Trophoblast cell (in vitro differentiated cells and primary cell): ENCODE data around the gene CELF1.

Source experiments
- DNase-seq, 2 donors: peaks; one replicate each; pipeline ENCODE4 v3.0.0-alpha.2; 2016
- H2AFZ ChIP-seq: 2 replicates; pipeline ENCODE4 v1.6.1; 2013; ENCODE audit warnings: low read length, moderate library complexity, mild to moderate bottlenecking; ENCODE audit not compliant: insufficient read depth, poor library complexity
- H2AK5ac ChIP-seq: 2 replicates; pipeline ENCODE4 v1.6.1; 2013; ENCODE audit warnings: mild to moderate bottlenecking, low read length
- H2BK120ac ChIP-seq: 2 replicates; pipeline ENCODE4 v1.6.1; 2013; ENCODE audit warnings: low read length, mild to moderate bottlenecking, moderate library complexity; ENCODE audit not compliant: insufficient read depth, poor library complexity
- H2BK12ac ChIP-seq: 2 replicates; pipeline ENCODE4 v1.6.1; 2013; ENCODE audit warnings: mild to moderate bottlenecking, low read length, moderate library complexity
- H2BK5ac ChIP-seq: 2 replicates; pipeline ENCODE4 v1.6.1; 2013; ENCODE audit warnings: low read length, low read depth, moderate library complexity, mild to moderate bottlenecking; ENCODE audit not compliant: poor library complexity
- H3K14ac ChIP-seq: 2 replicates; pipeline ENCODE4 v1.6.1; 2013; ENCODE audit warnings: mild to moderate bottlenecking, low read length
- H3K18ac ChIP-seq: 2 replicates; pipeline ENCODE4 v1.6.1; 2013; ENCODE audit warnings: mild to moderate bottlenecking, low read length
- H3K23ac ChIP-seq: 2 replicates; pipeline ENCODE4 v1.6.1; 2013; ENCODE audit warnings: low read length
- H3K27ac ChIP-seq: 2 replicates; pipeline ENCODE4 v1.5.1; 2013; ENCODE audit warnings: low read depth, mild to moderate bottlenecking, inconsistent platforms, low read length, moderate library complexity
- H3K27me3 ChIP-seq: 2 replicates; pipeline ENCODE4 v1.6.1; 2013; ENCODE audit warnings: inconsistent platforms, mild to moderate bottlenecking, low read length, moderate library complexity; ENCODE audit not compliant: insufficient read depth
- H3K36me3 ChIP-seq, 2 experiments: 1 replicate in 1 of 2; 2 replicates in 1 of 2; pipeline ENCODE4 v1.6.1; 2013; ENCODE audit warnings: low read length in 2 of 2, mild to moderate bottlenecking in 2 of 2, moderate library complexity in 1 of 2; ENCODE audit not compliant: insufficient read depth in 2 of 2, control insufficient read depth in 1 of 2
- H3K4ac ChIP-seq: 2 replicates; pipeline ENCODE4 v1.6.1; 2013; ENCODE audit warnings: low read depth, mild to moderate bottlenecking, low read length, moderate library complexity
- H3K4me1 ChIP-seq, 2 experiments: 1 replicate in 1 of 2; 2 replicates in 1 of 2; pipeline ENCODE4 v1.6.1; 2013; ENCODE audit warnings: low read length in 2 of 2, mild to moderate bottlenecking in 2 of 2, moderate library complexity in 1 of 2; ENCODE audit not compliant: insufficient read depth in 2 of 2, control insufficient read depth in 1 of 2
- H3K4me2 ChIP-seq: 2 replicates; pipeline ENCODE4 v1.6.1; 2013; ENCODE audit warnings: inconsistent platforms, mild to moderate bottlenecking, low read length, moderate library complexity
- H3K4me3 ChIP-seq: 2 replicates; pipeline ENCODE4 v1.5.1; 2013; ENCODE audit warnings: mild to moderate bottlenecking, low read depth, low read length, inconsistent platforms
- H3K79me1 ChIP-seq: one replicate; pipeline ENCODE4 v1.6.1; 2013; ENCODE audit warnings: low read length
- H3K79me2 ChIP-seq: 2 replicates; pipeline ENCODE4 v1.6.1; 2013; ENCODE audit warnings: low read length, mild to moderate bottlenecking; ENCODE audit not compliant: control insufficient read depth, insufficient read depth, poor library complexity
- H3K9ac ChIP-seq: 2 replicates; pipeline ENCODE4 v1.6.1; 2013; ENCODE audit warnings: mild to moderate bottlenecking, low read length
- H3K9me3 ChIP-seq: 2 replicates; pipeline ENCODE4 v1.6.1; 2013; ENCODE audit warnings: low read depth, mild to moderate bottlenecking, control low read depth, inconsistent platforms, low read length; ENCODE audit not compliant: insufficient read depth
- H4K12ac ChIP-seq: 2 replicates; pipeline ENCODE4 v1.6.1; 2013; ENCODE audit warnings: low read depth, mild to moderate bottlenecking, low read length, moderate library complexity
- H4K8ac ChIP-seq: 2 replicates; pipeline ENCODE4 v1.6.1; 2013; ENCODE audit warnings: low read depth, mild to moderate bottlenecking, low read length, moderate library complexity
- H4K91ac ChIP-seq: one replicate; pipeline ENCODE4 v1.6.1; 2013; ENCODE audit warnings: low read depth, mild to moderate bottlenecking, low read length, moderate library complexity
- WGBS: extraction: QIAGEN DNeasy Blood & Tissue Kit; methylation state at CpG from one replicate; pipeline ENCODE4 v1.1.7; 2013; ENCODE audit warnings: missing lambda C conversion rate; ENCODE audit not compliant: insufficient read length, insufficient coverage; ENCODE audit errors: extremely low coverage; 5-methylcytosine and 5-hydroxymethylcytosine counted together

The CELF1 gene

GRCh38 chr11:47489395-47489755 is 63.6 kb downstream of the CELF1 start:
- no peak overlapping the region for H2AK5ac ChIP-seq
- H4K91ac ChIP-seq = no peak overlapping the region
- no peak overlapping the region for H3K4me3 ChIP-seq
- no peak overlapping the region for H3K14ac ChIP-seq
- no peaks in the 10 kb centered on the region for H3K27me3 ChIP-seq
- no peaks in the 10 kb centered on the region for H3K4me1 ChIP-seq
- no peak overlapping the region for H3K23ac ChIP-seq
- H4K8ac ChIP-seq = no peak overlapping the region
- H2BK120ac ChIP-seq = no peak overlapping the region
- no peak overlapping the region for H2BK5ac ChIP-seq
- H3K9ac ChIP-seq = no peak overlapping the region
- no peak overlapping the region for H2AFZ ChIP-seq
- no CpG with 5 or more reads among the region's 2 CpGs for WGBS
- no peak overlapping the region for H3K4me2 ChIP-seq
- H2BK12ac ChIP-seq = no peak overlapping the region
- no peak overlapping the region for H4K12ac ChIP-seq
- H3K79me1 ChIP-seq = no peaks in the 10 kb centered on the region
- H3K4ac ChIP-seq = no peak overlapping the region
- H3K9me3 ChIP-seq = no peaks in the 10 kb centered on the region
- H3K79me2 ChIP-seq = no peaks in the 10 kb centered on the region
- peaks cover 16 to 20% of the 10 kb centered on the region in 2 experiments for H3K36me3 ChIP-seq
- H3K27ac ChIP-seq = no peak overlapping the region
- H3K18ac ChIP-seq = no peak overlapping the region
- DNase-seq = no peak

GRCh38 chr11:47488674-47489394 is 64.1 kb downstream of the CELF1 start:
- no peak overlapping the region for H3K23ac ChIP-seq
- H2AK5ac ChIP-seq = no peak overlapping the region
- no peak overlapping the region for H3K27ac ChIP-seq
- H3K14ac ChIP-seq = no peak overlapping the region
- no peaks in the 10 kb centered on the region for H3K9me3 ChIP-seq
- no peak overlapping the region for H3K4me2 ChIP-seq
- no peak overlapping the region for H3K18ac ChIP-seq
- no peak overlapping the region for H3K4ac ChIP-seq
- no peak overlapping the region for H4K8ac ChIP-seq
- H2BK12ac ChIP-seq = no peak overlapping the region
- H3K36me3 ChIP-seq = peaks cover 20 to 25% of the 10 kb centered on the region in 2 experiments
- no peaks in the 10 kb centered on the region for H3K79me2 ChIP-seq
- no peak overlapping the region for H2BK5ac ChIP-seq
- no peak overlapping the region for H3K4me3 ChIP-seq
- no peak overlapping the region for H2BK120ac ChIP-seq
- no peaks in the 10 kb centered on the region for H3K4me1 ChIP-seq
- no peak overlapping the region for H4K91ac ChIP-seq
- H3K79me1 ChIP-seq = no peaks in the 10 kb centered on the region
- H2AFZ ChIP-seq = no peak overlapping the region
- no peak for DNase-seq
- no CpG with 5 or more reads among the region's 6 CpGs for WGBS
- no peak overlapping the region for H4K12ac ChIP-seq
- H3K9ac ChIP-seq = no peak overlapping the region
- H3K27me3 ChIP-seq = no peaks in the 10 kb centered on the region

GRCh38 chr11:47488111-47488510 is 64.8 kb downstream of the CELF1 start:
- no peak overlapping the region for H4K91ac ChIP-seq
- no peaks in the 10 kb centered on the region for H3K9me3 ChIP-seq
- H2AFZ ChIP-seq = no peak overlapping the region
- no peak overlapping the region for H4K8ac ChIP-seq
- no peak overlapping the region for H2BK120ac ChIP-seq
- no peaks in the 10 kb centered on the region for H3K27me3 ChIP-seq
- no peak overlapping the region for H4K12ac ChIP-seq
- no peak overlapping the region for H3K4me2 ChIP-seq
- no CpG with 5 or more reads among the region's 3 CpGs for WGBS
- H3K14ac ChIP-seq = no peak overlapping the region
- H3K9ac ChIP-seq = no peak overlapping the region
- H2BK5ac ChIP-seq = no peak overlapping the region
- no peaks in the 10 kb centered on the region for H3K79me1 ChIP-seq
- H3K27ac ChIP-seq = no peak overlapping the region
- no peak overlapping the region for H3K18ac ChIP-seq
- no peaks in the 10 kb centered on the region for H3K4me1 ChIP-seq
- H3K4ac ChIP-seq = no peak overlapping the region
- H3K23ac ChIP-seq = no peak overlapping the region
- H3K79me2 ChIP-seq = no peaks in the 10 kb centered on the region
- peaks cover 22 to 30% of the 10 kb centered on the region in 2 experiments for H3K36me3 ChIP-seq
- no peak overlapping the region for H2BK12ac ChIP-seq
- no peak overlapping the region for H2AK5ac ChIP-seq
- H3K4me3 ChIP-seq = no peak overlapping the region
- DNase-seq = no peak

- no peak overlapping the region for H3K9ac ChIP-seq
- no peak overlapping the region for H3K4me3 ChIP-seq
- WGBS = 100% methylated on average over 1 of the region's 2 CpGs
- H3K27me3 ChIP-seq = no peaks in the 10 kb centered on the region
- H4K91ac ChIP-seq = no peak overlapping the region
- no peak overlapping the region for H2BK5ac ChIP-seq
- H2AFZ ChIP-seq = no peak overlapping the region
- no peaks in the 10 kb centered on the region for H3K79me2 ChIP-seq
- no peaks in the 10 kb centered on the region for H3K4me1 ChIP-seq
- no peak overlapping the region for H4K8ac ChIP-seq
- H3K27ac ChIP-seq = no peak overlapping the region
- no peak overlapping the region for H3K14ac ChIP-seq
- no peak overlapping the region for H3K18ac ChIP-seq
- no peak overlapping the region for H3K4ac ChIP-seq
- H3K4me2 ChIP-seq = no peak overlapping the region
- H3K79me1 ChIP-seq = no peaks in the 10 kb centered on the region
- DNase-seq = no peak
- no peak overlapping the region for H4K12ac ChIP-seq
- no peak overlapping the region for H2BK12ac ChIP-seq
- H3K9me3 ChIP-seq = no peaks in the 10 kb centered on the region
- no peak overlapping the region for H3K23ac ChIP-seq
- no peak overlapping the region for H2BK120ac ChIP-seq
- H3K36me3 ChIP-seq = peaks cover 29 to 37% of the 10 kb centered on the region in 2 experiments
- no peak overlapping the region for H2AK5ac ChIP-seq
Measured at GRCh38 chr11:47487421-47487820, 65.5 kb downstream of the CELF1 start.
